HCT116 (cell line): ENCODE data around the gene CPD. TPM values are rescaled to one million over a fixed set of nuclear protein-coding genes. Genes with fewer than 3 reads are reported as not detected.

ENCODE experiments used
- ATAC-seq: fragments of 200-7000 bp; cut with Tn5 transposase; 2 replicates; pipeline ENCODE4 v1.9.1; 2020; ENCODE audit warnings: mild to moderate bottlenecking, moderate library complexity
- BruUV-seq: library from RNA; stranded (reverse); fragments of 400-500 nt; replicated peaks from 2 replicates; lab custom pipeline; 2021; lab: Mats Ljungman, UMichigan
- CTCF ChIA-PET: fragments of 300-600 bp; sonication (Branson Sonifier 250); formaldehyde crosslinking; loops from one replicate; lab custom pipeline; 2021; ENCODE audit warnings: antibody characterized with exemption; lab: Charles Lee
- POLR2A ChIA-PET: fragments of 300-600, 350-600 bp; sonication (Branson Sonifier 250); formaldehyde crosslinking; loops from one replicate; lab custom pipeline; 2021; ENCODE audit warnings: antibody characterized with exemption; lab: Charles Lee
- RAD21 ChIA-PET, 2 experiments: fragments of 300-600 bp; sonication (Branson Sonifier 250); formaldehyde crosslinking; loops; one replicate each; lab custom pipeline; 2023; ENCODE audit warnings: low total read pairs in 2 of 2; ENCODE audit not compliant: uncharacterized antibody in 2 of 2, unreplicated experiment in 2 of 2, low non-redundant PET in 1 of 2; lab: Charles Lee
- DNase-seq: peaks from one replicate; pipeline ENCODE4 v3.0.0-alpha.2; 2010; ENCODE audit warnings: low read depth, low spot score
- H2AFZ ChIP-seq: fragments of 200-600 bp; shearing (Covaris generic), sonication (generic); 2 replicates; pipeline ENCODE4 v1.6.1; 2017; ENCODE audit warnings: low read depth, mixed run types, mixed read lengths, antibody characterized with exemption, low read length; ENCODE audit not compliant: poor library complexity, severe bottlenecking
- H3K27ac ChIP-seq: 2 replicates; pipeline ENCODE4 v1.5.1; 2012; ENCODE audit warnings: low read depth, low read length
- H3K27me3 ChIP-seq: fragments of 200-600 bp; sonication (generic); 2 replicates; pipeline ENCODE4 v1.6.1; 2016; ENCODE audit warnings: mixed run types, low read length, mixed read lengths; ENCODE audit not compliant: insufficient read depth
- H3K36me3 ChIP-seq, 2 experiments: fragments of 200-500 bp in 1 of 2; fragments of 200-600 bp in 1 of 2; sonication (Bioruptor generic) in 1 of 2; sonication (generic) in 1 of 2; 2 replicates each; pipeline versions ENCODE4 v1.5.1 to v1.6.1; 2014 to 2016; ENCODE audit warnings: low read length in 2 of 2, inconsistent platforms in 1 of 2, mixed read lengths in 1 of 2, mixed run types in 1 of 2; ENCODE audit not compliant: insufficient read depth in 2 of 2, control insufficient read depth in 1 of 2
- H3K4me1 ChIP-seq, 2 experiments: fragments of 200-600 bp in 1 of 2; sonication (generic) in 1 of 2; 2 replicates each; pipeline versions ENCODE4 v1.5.1 to v1.6.1; 2012 to 2017; ENCODE audit warnings: low read length in 2 of 2, inconsistent platforms in 1 of 2, mild to moderate bottlenecking in 1 of 2, mixed read lengths in 1 of 2, mixed run types in 1 of 2, moderate library complexity in 1 of 2; ENCODE audit not compliant: insufficient read depth in 2 of 2, control insufficient read depth in 1 of 2
- H3K4me2 ChIP-seq: fragments of 200-600 bp; sonication (generic); 2 replicates; pipeline ENCODE4 v1.6.1; 2017; ENCODE audit warnings: mixed run types, low read length, mixed read lengths
- H3K4me3 ChIP-seq, 2 experiments: fragments of 200-600 bp in 1 of 2; sonication (generic) in 1 of 2; replicated peaks in 1 of 2; 2 replicates each; pipeline ENCODE4 v1.5.1; 2011 to 2016; ENCODE audit warnings: low read length in 2 of 2, control low read depth in 1 of 2, low read depth in 1 of 2, mild to moderate bottlenecking in 1 of 2, mixed read lengths in 1 of 2, mixed run types in 1 of 2
- H3K79me2 ChIP-seq: fragments of 200-600 bp; sonication (generic); 2 replicates; pipeline ENCODE4 v1.6.1; 2017; ENCODE audit warnings: mild to moderate bottlenecking, mixed run types, low read length, moderate library complexity, mixed read lengths; ENCODE audit not compliant: insufficient read depth
- H3K9ac ChIP-seq: fragments of 200-600 bp; sonication (generic); 2 replicates; pipeline ENCODE4 v1.6.1; 2016; ENCODE audit warnings: low read length, mixed read lengths
- H3K9me2 ChIP-seq: fragments of 200-600 bp; sonication (generic), shearing (Covaris generic); 2 replicates; pipeline ENCODE4 v1.6.1; 2017; ENCODE audit warnings: mixed run types, mild to moderate bottlenecking, moderate library complexity; ENCODE audit not compliant: insufficient read depth
- H3K9me3 ChIP-seq, 2 experiments: fragments of 200-500 bp in 1 of 2; fragments of 200-600 bp in 1 of 2; sonication (Bioruptor generic) in 1 of 2; sonication (generic) in 1 of 2; 2 replicates each; pipeline ENCODE4 v1.6.1; 2014 to 2017; ENCODE audit warnings: low read length in 2 of 2, mixed read lengths in 2 of 2, inconsistent platforms in 1 of 2, low read depth in 1 of 2, mild to moderate bottlenecking in 1 of 2, mixed run types in 1 of 2, moderate library complexity in 1 of 2; ENCODE audit not compliant: control insufficient read depth in 1 of 2, insufficient read depth in 1 of 2
- H4K20me1 ChIP-seq: fragments of 200-600 bp; sonication (generic), shearing (Covaris generic); 2 replicates; pipeline ENCODE4 v1.6.1; 2017; ENCODE audit warnings: mixed run types, mild to moderate bottlenecking, moderate library complexity; ENCODE audit not compliant: insufficient read depth
- ATF3 ChIP-seq: IDR thresholded peaks from 2 replicates; pipeline ENCODE4 v1.6.1; 2012
- CBX3 ChIP-seq: IDR thresholded peaks from 2 replicates; pipeline ENCODE4 v1.6.1; 2012; ENCODE audit warnings: low read depth
- CEBPB ChIP-seq: IDR thresholded peaks from 2 replicates; pipeline ENCODE4 v1.6.1; 2012; ENCODE audit warnings: low read depth
- CTCF ChIP-seq, 3 experiments: fragments of 200-600 bp in 1 of 3; sonication (generic) in 1 of 3; IDR thresholded peaks in 2 of 3; conservative IDR thresholded peaks in 1 of 3; 2 replicates each; pipeline ENCODE4 v1.5.1; 2012 to 2017; ENCODE audit warnings: low read depth in 2 of 3, low read length in 2 of 3, antibody characterized with exemption in 1 of 3, borderline replicate concordance in 1 of 3, control low read depth in 1 of 3, mild to moderate bottlenecking in 1 of 3, mixed read lengths in 1 of 3, mixed run types in 1 of 3, moderate library complexity in 1 of 3; ENCODE audit not compliant: insufficient read depth in 1 of 3
- EGR1 ChIP-seq: IDR thresholded peaks from 2 replicates; pipeline ENCODE4 v1.6.1; 2012; ENCODE audit warnings: low read depth
- ELF1 ChIP-seq: IDR thresholded peaks from 2 replicates; pipeline ENCODE4 v1.6.1; 2012; ENCODE audit warnings: low read depth, borderline replicate concordance
- EZH2 ChIP-seq: fragments of 200-600 bp; sonication (generic); IDR thresholded peaks from 2 replicates; pipeline ENCODE4 v1.6.1; 2017; ENCODE audit warnings: antibody characterized with exemption, mixed run types
- EZH2phosphoT487 ChIP-seq: fragments of 200-600 bp; IDR thresholded peaks from 2 replicates; pipeline ENCODE4 v1.6.1; 2018; ENCODE audit warnings: antibody characterized with exemption, borderline replicate concordance
- FOSL1 ChIP-seq: IDR thresholded peaks from 2 replicates; pipeline ENCODE4 v1.6.1; 2012; ENCODE audit warnings: low read depth
- JUND ChIP-seq: IDR thresholded peaks from 2 replicates; pipeline ENCODE4 v1.6.1; 2012
- REST ChIP-seq: IDR thresholded peaks from 2 replicates; pipeline ENCODE4 v1.6.1; 2012; ENCODE audit warnings: low read depth
- SIN3A ChIP-seq: IDR thresholded peaks from 2 replicates; pipeline ENCODE4 v1.6.1; 2012; ENCODE audit warnings: low read depth
- SP1 ChIP-seq: IDR thresholded peaks from 2 replicates; pipeline ENCODE4 v1.6.1; 2012; ENCODE audit warnings: low read depth
- TCF7L2 ChIP-seq: IDR thresholded peaks from 2 replicates; pipeline ENCODE4 v1.7.0; 2011; ENCODE audit warnings: borderline replicate concordance, inconsistent platforms; ENCODE audit not compliant: insufficient read depth, insufficient read length; ENCODE audit errors: extremely low read depth
- YY1 ChIP-seq: IDR thresholded peaks from 2 replicates; pipeline ENCODE4 v1.6.1; 2011; ENCODE audit warnings: low read length, low read depth, moderate library complexity, mild to moderate bottlenecking; ENCODE audit not compliant: insufficient replicate concordance; ENCODE audit errors: extremely low read depth
- intact Hi-C: fragments of 100-400 bp; cut with micrococcal nuclease; formaldehyde crosslinking; loops from 2 replicates; pipeline ENCODE4 v1.10.0; 2022
- total RNA-seq: library from RNA; stranded (reverse); gene quantifications from one replicate; pipeline ENCODE4 v1.2.1, GENCODE V29; 2021; ENCODE audit not compliant: unreplicated experiment
- TF ChIP-seq, protein P1 (sequence below): IDR thresholded peaks from 2 replicates; pipeline ENCODE4 v1.6.1; 2011; ENCODE audit warnings: mild to moderate bottlenecking, low read length, moderate library complexity; ENCODE audit not compliant: insufficient replicate concordance; ENCODE audit errors: extremely low read depth
- TF ChIP-seq, protein P2 (sequence below): IDR thresholded peaks from 2 replicates; pipeline ENCODE4 v1.6.1; 2012

Gene CPD
- total RNA-seq, 1 experiment from 2014 or later: 47.2 TPM

DNA sequence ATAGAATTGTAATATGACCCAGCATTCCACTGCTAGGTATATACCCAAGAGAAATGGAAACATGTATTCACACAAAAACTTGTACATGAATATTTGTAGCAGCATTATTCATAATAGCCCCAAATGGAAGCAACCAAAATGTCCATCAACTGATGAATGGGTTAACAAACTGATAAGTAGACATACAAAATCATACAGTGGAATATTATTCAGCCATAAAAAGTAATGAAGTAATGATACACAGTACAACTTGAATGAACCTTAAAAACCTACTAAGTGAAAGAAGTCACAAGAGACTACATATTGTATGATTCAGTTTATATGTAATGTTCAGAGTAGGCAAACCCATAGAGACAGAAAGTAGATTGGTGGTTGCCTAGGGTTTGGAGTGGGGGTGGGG, 58.0 kb downstream of the CPD start:
- H3K79me2 ChIP-seq: no peaks in the 10 kb centered on the region
- H2AFZ ChIP-seq: no peak overlapping the region
- ChIA-PET RAD21 (no interaction called here), CTCF (no interaction called here), POLR2A (no interaction called here)
- 0 out of 4 replicates have a peak, but pooled peaks cover 0 to 5% of the 10 kb centered on the region in 2 experiments for H3K36me3 ChIP-seq
- H4K20me1 ChIP-seq: no peaks in the 10 kb centered on the region
- no peaks in the 10 kb centered on the region for H3K9me3 ChIP-seq
- no peak overlapping the region for H3K4me2 ChIP-seq
- H3K4me3 ChIP-seq: no peak overlapping the region
- ATAC-seq (no peak), DNase-seq (no peak)
- no TSS peak for BruUV-seq
- intact Hi-C loops: no loop called here
- TF ChIP-seq SP1 (no peak), SIN3A (no peak), FOSL1 (no peak), ELF1 (no peak), EGR1 (no peak), EZH2 (no peak), REST (no peak), TCF7L2 (no peak), CTCF (IDR thresholded peaks at IDR 0.05 in 2 of 3, conservative IDR thresholded peaks at IDR 0.05 in 1 of 3; ENCODE audit: borderline replicate concordance in 1 of 3, insufficient read depth in 1 of 3, low read depth in 2 of 3, low read length in 2 of 3) (no peak), ATF3 (no peak), CBX3 (no peak), JUND (no peak), EZH2phosphoT487 (no peak), YY1 (no peak), CEBPB (no peak)
- TF ChIP-seq, protein P1, sequence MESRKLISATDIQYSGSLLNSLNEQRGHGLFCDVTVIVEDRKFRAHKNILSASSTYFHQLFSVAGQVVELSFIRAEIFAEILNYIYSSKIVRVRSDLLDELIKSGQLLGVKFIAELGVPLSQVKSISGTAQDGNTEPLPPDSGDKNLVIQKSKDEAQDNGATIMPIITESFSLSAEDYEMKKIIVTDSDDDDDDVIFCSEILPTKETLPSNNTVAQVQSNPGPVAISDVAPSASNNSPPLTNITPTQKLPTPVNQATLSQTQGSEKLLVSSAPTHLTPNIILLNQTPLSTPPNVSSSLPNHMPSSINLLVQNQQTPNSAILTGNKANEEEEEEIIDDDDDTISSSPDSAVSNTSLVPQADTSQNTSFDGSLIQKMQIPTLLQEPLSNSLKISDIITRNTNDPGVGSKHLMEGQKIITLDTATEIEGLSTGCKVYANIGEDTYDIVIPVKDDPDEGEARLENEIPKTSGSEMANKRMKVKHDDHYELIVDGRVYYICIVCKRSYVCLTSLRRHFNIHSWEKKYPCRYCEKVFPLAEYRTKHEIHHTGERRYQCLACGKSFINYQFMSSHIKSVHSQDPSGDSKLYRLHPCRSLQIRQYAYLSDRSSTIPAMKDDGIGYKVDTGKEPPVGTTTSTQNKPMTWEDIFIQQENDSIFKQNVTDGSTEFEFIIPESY: no peak
- TF ChIP-seq, protein P2, sequence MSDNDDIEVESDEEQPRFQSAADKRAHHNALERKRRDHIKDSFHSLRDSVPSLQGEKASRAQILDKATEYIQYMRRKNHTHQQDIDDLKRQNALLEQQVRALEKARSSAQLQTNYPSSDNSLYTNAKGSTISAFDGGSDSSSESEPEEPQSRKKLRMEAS: no peak
- no peaks in the 10 kb centered on the region for H3K9me2 ChIP-seq
- H3K27me3 ChIP-seq: no peaks in the 10 kb centered on the region
- H3K4me1 ChIP-seq: peaks cover 5 to 10% of the 10 kb centered on the region in 2 experiments; a peak in 3 of 4 replicates
- no peak overlapping the region for H3K27ac ChIP-seq
- no peak overlapping the region for H3K9ac ChIP-seq
